Measurements from ENCODE around the gene SMC6. TPM values are rescaled to one million over a fixed set of nuclear protein-coding genes. Genes with fewer than 3 reads are reported as not detected.

SMC6 gene
- polyA plus RNA-seq, 1 donor, result 49.2 TPM

GRCh38 chr2:17617955-17618354 lies 135.7 kb downstream of the SMC6 start:
- no peak for DNase-seq

GRCh38 chr2:17617516-17617915 lies 136.1 kb downstream of the SMC6 start:
- no peak for DNase-seq

GRCh38 chr2:17616405-17616804 lies 137.2 kb downstream of the SMC6 start:
- no peak for DNase-seq

- DNase-seq, result no peak
Measured at GRCh38 chr2:17615728-17616351, 137.8 kb downstream of the SMC6 start.

DNA sequence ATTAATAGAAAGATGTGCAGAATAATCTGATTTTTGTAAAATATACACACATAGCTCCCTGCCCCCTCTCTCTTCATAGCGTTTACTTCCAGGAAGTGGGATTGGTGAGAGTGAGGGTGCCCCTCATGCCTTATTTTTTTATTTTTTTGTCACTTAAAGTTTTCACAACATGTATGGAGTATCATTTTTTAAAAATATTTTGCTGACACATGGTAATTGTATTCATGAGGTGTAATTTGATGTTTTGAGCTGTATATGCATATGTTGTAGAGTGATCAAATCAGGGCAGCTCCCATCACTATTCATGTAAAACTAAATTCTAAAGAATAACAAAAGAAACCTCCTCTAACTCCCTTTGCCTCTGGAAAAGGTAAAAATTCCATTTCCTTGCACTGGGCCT lies 138.5 kb downstream of the SMC6 start:
- no peak for DNase-seq

DNA sequence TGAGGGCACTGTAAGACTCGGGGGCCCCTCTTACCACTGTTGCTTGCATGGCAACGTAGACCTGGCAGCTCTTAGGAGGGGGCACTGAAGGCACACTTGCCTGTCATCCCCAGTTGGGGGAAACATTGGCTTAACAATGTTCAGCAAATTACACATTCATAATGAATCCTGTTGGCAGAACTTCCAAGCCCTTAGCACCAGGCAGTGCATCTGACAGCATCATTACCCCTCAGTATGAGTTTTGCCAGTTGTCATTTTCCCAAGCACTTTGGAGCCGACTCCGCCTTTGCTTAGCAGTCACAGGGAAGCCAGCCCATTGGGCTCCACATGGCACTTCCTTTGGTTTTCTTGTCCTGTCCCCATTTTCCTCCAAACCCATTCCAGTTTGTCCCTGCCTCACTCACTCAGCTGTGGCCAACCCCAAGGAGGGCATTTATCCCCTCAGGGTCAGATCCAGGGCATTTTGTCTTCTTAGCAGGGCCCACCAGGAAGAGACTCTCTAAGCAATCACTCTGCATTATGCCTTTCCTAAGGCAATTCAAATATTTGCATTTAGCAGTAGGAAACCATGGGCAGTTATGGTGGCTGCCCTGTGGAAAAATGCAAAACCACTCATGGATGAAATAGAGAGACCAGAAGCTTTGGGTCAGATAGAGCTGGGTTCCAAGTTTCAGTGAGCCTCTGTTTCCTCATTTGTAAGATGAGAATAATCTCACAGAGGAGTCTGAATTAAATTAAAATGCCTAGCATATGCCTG lies 139.3 kb downstream of the SMC6 start:
- no peak for DNase-seq

Other genes starting within 250 kb of the SMC6 start
- 0.38 TPM for gene RAD51AP2, start 235.4 kb downstream of the SMC6 start, polyA plus RNA-seq (ENCODE audit: insufficient read length)
- gene VSNL1, start 213.1 kb downstream of the SMC6 start, polyA plus RNA-seq (ENCODE audit: insufficient read length), result 4.4 TPM
- 25.4 TPM for gene GEN1, start 328 bp upstream of the SMC6 start, polyA plus RNA-seq (ENCODE audit: insufficient read length)
- gene MSGN1, start 62.6 kb upstream of the SMC6 start, polyA plus RNA-seq (ENCODE audit: insufficient read length), result not detected
- gene KCNS3, start 124.9 kb upstream of the SMC6 start, polyA plus RNA-seq (ENCODE audit: insufficient read length), result 9.2 TPM

Data from left kidney (tissue), 2 donors.